ENCODE measurements around the gene HEATR5B.

- TF ChIP-seq CTCF (optimal IDR thresholded peaks at IDR 0.05 in 1 of 3, IDR thresholded peaks at IDR 0.05 in 1 of 3, conservative IDR thresholded peaks at IDR 0.05 in 1 of 3; ENCODE audit: extremely low read depth in 1 of 3, insufficient read depth in 2 of 3, low read length in 3 of 3) (no peak), EZH2 (IDR thresholded peaks at IDR 0.05; ENCODE audit: low read length) (no peak)
Observed at GRCh38 chr2:36966370-36967235, 117.6 kb downstream of the HEATR5B start, which contains the start of gene STRN.
